ENCODE results near the gene IRF2BPL.

DNA sequence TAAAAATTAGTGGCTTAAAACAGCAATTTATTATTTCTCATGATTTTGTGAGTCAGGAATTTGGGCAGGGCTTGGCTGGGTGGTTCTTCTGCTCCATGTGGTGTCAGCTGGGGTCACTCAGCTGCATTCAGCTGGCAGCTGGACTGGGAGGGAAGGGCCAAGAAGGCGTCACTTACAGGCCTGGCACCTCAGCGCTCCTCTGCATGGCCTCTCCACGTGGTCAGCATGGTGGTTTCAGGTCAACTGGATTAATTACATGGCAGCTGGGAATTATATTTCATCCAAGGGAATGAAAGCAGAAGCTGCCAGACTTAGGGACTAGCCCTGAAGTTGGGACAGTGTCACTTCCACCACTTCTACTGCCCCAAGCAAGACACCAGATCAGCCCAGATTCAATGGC is 27.5 kb upstream of the IRF2BPL start:
- no peak for TF ChIP-seq CTCF (conservative IDR thresholded peaks at IDR 0.05)
- no peak for TF ChIP-seq ZFX (IDR thresholded peaks at IDR 0.05)

Data from C4-2B (cell line).